Common myeloid progenitor, CD34-positive (primary cell): Measurements from ENCODE around the gene ENSA. TPM values are rescaled to one million over a fixed set of nuclear protein-coding genes. Genes with fewer than 3 reads are reported as not detected.

ENCODE experiments used
- CTCF ChIA-PET: fragments of 350-600 bp; sonication (Branson Sonifier 250); formaldehyde crosslinking; loops from one replicate; lab custom pipeline; 2021; ENCODE audit warnings: antibody characterized with exemption; lab: Charles Lee
- POLR2A ChIA-PET: fragments of 350-600 bp; sonication (Branson Sonifier 250); formaldehyde crosslinking; loops from one replicate; lab custom pipeline; 2021; ENCODE audit warnings: antibody characterized with exemption; lab: Charles Lee
- DNase-seq, 3 donors: peaks; one replicate each; pipeline versions ENCODE4 v3.0.0 to v3.0.0-alpha.2; 2013
- H3K27ac ChIP-seq, 2 experiments: 1 replicate in 1 of 2; 2 replicates in 1 of 2; pipeline ENCODE4 v1.7.0; 2013; ENCODE audit warnings: inconsistent platforms in 2 of 2, low read length in 2 of 2, mild to moderate bottlenecking in 2 of 2, low read depth in 1 of 2, moderate library complexity in 1 of 2; ENCODE audit not compliant: severe bottlenecking in 2 of 2, insufficient read depth in 1 of 2, poor library complexity in 1 of 2
- H3K27me3 ChIP-seq, 5 experiments: replicated peaks in 2 of 5; 1 replicate in 3 of 5; 2 replicates in 2 of 5; pipeline versions ENCODE4 v1.6.1 to v1.7.0; 2013; ENCODE audit warnings: low read length in 4 of 5, mild to moderate bottlenecking in 2 of 5, moderate library complexity in 2 of 5, inconsistent platforms in 1 of 5; ENCODE audit not compliant: insufficient read depth in 5 of 5, control insufficient read depth in 4 of 5
- H3K36me3 ChIP-seq, 4 experiments: 1 replicate in 2 of 4; 2 replicates in 2 of 4; pipeline versions ENCODE4 v1.6.1 to v1.7.0; 2013; ENCODE audit warnings: low read length in 3 of 4, control low read depth in 1 of 4, mild to moderate bottlenecking in 1 of 4; ENCODE audit not compliant: control insufficient read depth in 4 of 4, insufficient read depth in 4 of 4
- H3K4me1 ChIP-seq, 4 experiments: 1 replicate in 3 of 4; 2 replicates in 1 of 4; pipeline versions ENCODE4 v1.6.1 to v1.7.1; 2013; ENCODE audit warnings: low read length in 3 of 4, mild to moderate bottlenecking in 3 of 4, control low read depth in 1 of 4, inconsistent platforms in 1 of 4, moderate library complexity in 1 of 4; ENCODE audit not compliant: control insufficient read depth in 4 of 4, insufficient read depth in 4 of 4; ENCODE audit errors: control extremely low read depth in 1 of 4
- H3K4me3 ChIP-seq, 7 experiments: 1 replicate in 4 of 7; 2 replicates in 3 of 7; pipeline versions ENCODE4 v1.5.1 to v1.7.0; 2013; ENCODE audit warnings: mild to moderate bottlenecking in 7 of 7, low read length in 6 of 7, moderate library complexity in 6 of 7, inconsistent platforms in 2 of 7, low read depth in 2 of 7, control low read depth in 1 of 7; ENCODE audit not compliant: insufficient read depth in 4 of 7, control insufficient read depth in 1 of 7; ENCODE audit errors: extremely low read depth in 1 of 7
- H3K9me3 ChIP-seq, 5 experiments: 1 replicate in 4 of 5; 2 replicates in 1 of 5; pipeline versions ENCODE4 v1.6.1 to v1.7.1; 2013; ENCODE audit warnings: low read length in 4 of 5, mild to moderate bottlenecking in 2 of 5, inconsistent platforms in 1 of 5, low read depth in 1 of 5, moderate library complexity in 1 of 5; ENCODE audit not compliant: control insufficient read depth in 4 of 5, insufficient read depth in 2 of 5; ENCODE audit errors: control extremely low read depth in 1 of 5
- WGBS: methylation state at CpG from one replicate; pipeline ENCODE4 v1.1.5; 2013; ENCODE audit not compliant: insufficient coverage; 5-methylcytosine and 5-hydroxymethylcytosine counted together
- polyA plus RNA-seq: library from polyadenylated mRNA; unstranded; fragments of 120-200 nt; gene quantifications from one replicate; pipeline ENCODE4 v1.2.1, GENCODE V29; 2013

ENSA gene
- polyA plus RNA-seq = 182 TPM

- DNase-seq = peak; percentile 100
- Histone ChIP-seq H3K36me3 (peaks cover 12 to 32% (median 19%) of the 10 kb centered on the region in 4 experiments), H3K4me1 (peaks cover 16 to 23% (median 19%) of the 10 kb centered on the region in 4 experiments), H3K27ac (peak within 1 kb of the TSS; percentile 97 to 99), H3K9me3 (no peaks in the 10 kb centered on the region), H3K27me3 (no peaks in the 10 kb centered on the region), H3K4me3 (peak within 1 kb of the TSS; percentile 61 to 92 (median 82))
- ChIA-PET POLR2A (interaction anchor here (0.5 to 3.5 kb wide), 8 partner anchors 9 to 67 kb away, joined by 3 to 24 read pairs (median 6); partner anchors contain the start of gene MCL1), CTCF (interaction anchor here (1.3 to 4.4 kb wide), 4 partner anchors 11 to 70 kb away, joined by 3 to 36 read pairs (median 21); no protein-coding TSS in a partner anchor)
- 0% methylated on average over 25 of the region's 49 CpGs for WGBS
Observed at GRCh38 chr1:150629115-150629928, at the start of gene ENSA. TSS of gene ENSA (minus strand) at chr1:150629612. CDS start at chr1:150629470, 142 bp downstream.

- Histone ChIP-seq H3K4me1 (no peaks in the 10 kb centered on the region), H3K4me3 (no peak overlapping the region), H3K36me3 (peaks cover 10 to 25% (median 12%) of the 10 kb centered on the region in 4 experiments), H3K27ac (no peak overlapping the region), H3K27me3 (no peaks in the 10 kb centered on the region), H3K9me3 (no peaks in the 10 kb centered on the region)
- CTCF ChIA-PET = no interaction called here
- no peak for DNase-seq
- WGBS = no CpG with 5 or more reads among the region's 1 CpG
- POLR2A ChIA-PET = no interaction called here
Observed at GRCh38 chr1:150678988-150679387, 49.6 kb upstream of the ENSA start.

- POLR2A ChIA-PET = interaction anchor here (0.6 kb wide), 2 partner anchors 60 to 454 kb away, joined by 3 read pairs; no protein-coding TSS in a partner anchor
- no peak overlapping the region for H3K27ac ChIP-seq
- H3K4me3 ChIP-seq = no peak overlapping the region
- WGBS = 100% methylated on average over 2 of the region's 4 CpGs
- DNase-seq = no peak
- H3K9me3 ChIP-seq = no peaks in the 10 kb centered on the region
- CTCF ChIA-PET = no interaction called here
- peaks cover 0 to 13% (median 5%) of the 10 kb centered on the region in 4 experiments for H3K36me3 ChIP-seq
- H3K27me3 ChIP-seq = no peaks in the 10 kb centered on the region
- no peaks in the 10 kb centered on the region for H3K4me1 ChIP-seq
Observed at GRCh38 chr1:150674881-150675280, 45.5 kb upstream of the ENSA start.

- Histone ChIP-seq H3K9me3 (no peaks in the 10 kb centered on the region), H3K36me3 (peaks cover 4 to 54% (median 19%) of the 10 kb centered on the region in 4 experiments), H3K27ac (no peak overlapping the region), H3K4me3 (no peak overlapping the region), H3K27me3 (no peaks in the 10 kb centered on the region), H3K4me1 (no peaks in the 10 kb centered on the region)
- DNase-seq = no peak
- ChIA-PET CTCF (interaction anchor here (1.1 to 1.7 kb wide), 2 partner anchors 10 to 103 kb away, joined by 3 read pairs; no protein-coding TSS in a partner anchor), POLR2A (no interaction called here)
- WGBS = 96% methylated on average over 6 of the region's 7 CpGs
Observed at GRCh38 chr1:150663321-150663720, 33.9 kb upstream of the ENSA start.

GRCh38 chr1:150662811-150663210, 33.4 kb upstream of the ENSA start:
- no peaks in the 10 kb centered on the region for H3K4me1 ChIP-seq
- DNase-seq = no peak
- H3K4me3 ChIP-seq = no peak overlapping the region
- H3K36me3 ChIP-seq = peaks cover 4 to 55% (median 19%) of the 10 kb centered on the region in 4 experiments
- no peaks in the 10 kb centered on the region for H3K9me3 ChIP-seq
- ChIA-PET POLR2A (no interaction called here), CTCF (interaction anchor here (0.8 to 1.7 kb wide), 3 partner anchors 11 to 102 kb away, joined by 3 to 4 read pairs (median 3); no protein-coding TSS in a partner anchor)
- WGBS = 95% methylated on average over 8 of the region's 9 CpGs
- no peaks in the 10 kb centered on the region for H3K27me3 ChIP-seq
- H3K27ac ChIP-seq = no peak overlapping the region

- H3K36me3 ChIP-seq = peaks cover 0 to 57% (median 17%) of the 10 kb centered on the region in 4 experiments
- no peaks in the 10 kb centered on the region for H3K27me3 ChIP-seq
- no peak overlapping the region for H3K27ac ChIP-seq
- H3K4me1 ChIP-seq = no peaks in the 10 kb centered on the region
- ChIA-PET CTCF (no interaction called here), POLR2A (no interaction called here)
- 100% methylated on average over 2 of the region's 5 CpGs for WGBS
- DNase-seq = no peak
- no peaks in the 10 kb centered on the region for H3K9me3 ChIP-seq
- H3K4me3 ChIP-seq = no peak overlapping the region
Observed at GRCh38 chr1:150661156-150661555, 31.7 kb upstream of the ENSA start.

GRCh38 chr1:150660584-150660983, 31.2 kb upstream of the ENSA start:
- H3K9me3 ChIP-seq = no peaks in the 10 kb centered on the region
- WGBS = 100% methylated on average over 3 of the region's 4 CpGs
- H3K27me3 ChIP-seq = no peaks in the 10 kb centered on the region
- H3K4me3 ChIP-seq = no peak overlapping the region
- no peaks in the 10 kb centered on the region for H3K4me1 ChIP-seq
- POLR2A ChIA-PET = no interaction called here
- CTCF ChIA-PET = no interaction called here
- H3K36me3 ChIP-seq = peaks cover 0 to 57% (median 17%) of the 10 kb centered on the region in 4 experiments
- no peak overlapping the region for H3K27ac ChIP-seq
- DNase-seq = peak in 2 of 3 donors; percentile 5 to 15
